ENCODE measurements around the gene HS3ST6. TPM values are rescaled to one million over a fixed set of nuclear protein-coding genes. Genes with fewer than 3 reads are reported as not detected.

The HS3ST6 gene
- total RNA-seq, 1 donor from 2014 or later = not detected

GRCh38 chr16:1929578-1930337 lies 11.5 kb upstream of the HS3ST6 start:
- no peak for DNase-seq (ENCODE audit: low read depth)
- peak overlapping the region; percentile 64 for H3K4me3 ChIP-seq (ENCODE audit: low read depth, low read length)
- TF ChIP-seq, protein P1, sequence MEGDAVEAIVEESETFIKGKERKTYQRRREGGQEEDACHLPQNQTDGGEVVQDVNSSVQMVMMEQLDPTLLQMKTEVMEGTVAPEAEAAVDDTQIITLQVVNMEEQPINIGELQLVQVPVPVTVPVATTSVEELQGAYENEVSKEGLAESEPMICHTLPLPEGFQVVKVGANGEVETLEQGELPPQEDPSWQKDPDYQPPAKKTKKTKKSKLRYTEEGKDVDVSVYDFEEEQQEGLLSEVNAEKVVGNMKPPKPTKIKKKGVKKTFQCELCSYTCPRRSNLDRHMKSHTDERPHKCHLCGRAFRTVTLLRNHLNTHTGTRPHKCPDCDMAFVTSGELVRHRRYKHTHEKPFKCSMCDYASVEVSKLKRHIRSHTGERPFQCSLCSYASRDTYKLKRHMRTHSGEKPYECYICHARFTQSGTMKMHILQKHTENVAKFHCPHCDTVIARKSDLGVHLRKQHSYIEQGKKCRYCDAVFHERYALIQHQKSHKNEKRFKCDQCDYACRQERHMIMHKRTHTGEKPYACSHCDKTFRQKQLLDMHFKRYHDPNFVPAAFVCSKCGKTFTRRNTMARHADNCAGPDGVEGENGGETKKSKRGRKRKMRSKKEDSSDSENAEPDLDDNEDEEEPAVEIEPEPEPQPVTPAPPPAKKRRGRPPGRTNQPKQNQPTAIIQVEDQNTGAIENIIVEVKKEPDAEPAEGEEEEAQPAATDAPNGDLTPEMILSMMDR (conservative IDR thresholded peaks at IDR 0.05; ENCODE audit: low read depth, low read length) = peak; percentile 73

GRCh38 chr16:1929105-1929504 lies 10.9 kb upstream of the HS3ST6 start:
- H3K4me3 ChIP-seq (ENCODE audit: low read depth, low read length) = peak overlapping the region; percentile 64
- no peak for DNase-seq (ENCODE audit: low read depth)
- TF ChIP-seq, protein P1 (conservative IDR thresholded peaks at IDR 0.05; ENCODE audit: low read depth, low read length) = no peak

DNA sequence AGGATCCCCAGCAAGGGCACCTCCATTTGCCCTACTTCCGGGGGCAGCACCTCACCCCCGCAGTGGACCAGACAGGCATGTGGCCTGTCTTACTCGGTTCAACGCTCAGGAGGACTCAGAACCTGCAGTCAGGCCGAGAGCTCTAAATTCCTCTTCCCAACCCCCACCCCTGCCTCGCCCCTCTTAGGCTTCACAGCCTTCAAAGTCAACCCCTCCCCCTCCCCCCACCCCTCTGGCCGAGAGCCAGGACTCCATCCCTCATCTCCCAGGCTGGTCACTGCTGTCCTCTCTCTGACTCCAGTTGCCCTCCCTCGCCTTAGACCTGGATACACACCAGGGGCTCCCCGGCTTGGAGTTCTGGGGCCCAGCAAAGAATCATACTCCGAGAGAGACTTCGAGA lies 8.1 kb upstream of the HS3ST6 start:
- no peak overlapping the region for H3K4me3 ChIP-seq (ENCODE audit: low read depth, low read length)
- no peak for DNase-seq (ENCODE audit: low read depth)
- TF ChIP-seq, protein P1 (conservative IDR thresholded peaks at IDR 0.05; ENCODE audit: low read depth, low read length) = no peak

DNA sequence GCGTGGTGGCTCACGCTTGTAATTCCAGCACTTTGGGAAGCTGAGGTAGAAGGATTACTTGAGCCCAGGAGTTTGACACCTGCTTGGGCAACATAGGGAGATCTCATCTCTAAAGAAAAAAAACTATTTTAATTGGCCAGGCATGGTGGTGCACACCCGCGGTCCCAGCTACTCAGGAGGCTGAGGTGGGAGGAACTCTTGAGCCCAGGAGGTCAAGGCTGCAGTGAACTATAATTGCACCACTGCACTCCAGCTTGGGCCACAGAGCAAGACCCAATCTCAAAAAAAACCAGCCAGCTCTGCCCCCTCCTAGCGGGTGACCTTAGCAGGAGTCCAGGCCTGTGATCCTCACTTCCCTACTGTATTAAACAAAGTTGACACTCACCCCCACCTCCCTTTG lies 5.9 kb upstream of the HS3ST6 start:
- TF ChIP-seq, protein P1 (conservative IDR thresholded peaks at IDR 0.05; ENCODE audit: low read depth, low read length) = no peak
- DNase-seq (ENCODE audit: low read depth) = no peak
- H3K4me3 ChIP-seq (ENCODE audit: low read depth, low read length) = no peak overlapping the region

- TF ChIP-seq, protein P1 (conservative IDR thresholded peaks at IDR 0.05; ENCODE audit: low read depth, low read length) = peak; percentile 42
- DNase-seq (ENCODE audit: low read depth) = no peak
- no peak overlapping the region for H3K4me3 ChIP-seq (ENCODE audit: low read depth, low read length)
Observed at GRCh38 chr16:1923299-1924034, 5.3 kb upstream of the HS3ST6 start.

DNA sequence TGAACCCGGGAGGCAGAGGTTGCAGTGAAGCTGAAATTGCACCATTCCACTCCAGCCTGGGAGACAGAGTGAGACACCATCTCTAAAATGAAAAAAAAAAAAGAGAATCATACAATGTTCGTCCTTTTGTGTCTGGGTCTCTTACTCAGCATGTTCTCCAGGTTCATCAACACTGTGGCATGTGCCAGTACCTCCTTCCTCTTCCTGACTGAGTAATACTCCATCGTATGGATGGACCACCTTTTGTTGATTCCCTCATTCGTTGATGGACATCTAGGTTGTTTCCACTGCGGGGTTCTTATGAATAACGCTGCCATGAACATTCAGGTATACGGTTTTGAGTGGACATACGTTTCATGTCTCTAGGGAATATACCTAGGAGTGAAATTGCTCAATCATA lies 4.1 kb upstream of the HS3ST6 start:
- H3K4me3 ChIP-seq (ENCODE audit: low read depth, low read length) = no peak overlapping the region
- TF ChIP-seq, protein P1 (conservative IDR thresholded peaks at IDR 0.05; ENCODE audit: low read depth, low read length) = no peak
- no peak for DNase-seq (ENCODE audit: low read depth)
